Measurements from ENCODE around the gene GORASP1. TPM values are rescaled to one million over a fixed set of nuclear protein-coding genes. Genes with fewer than 3 reads are reported as not detected.
A peak's percentile ranks its signal among the peaks of the same experiment; 100 is the strongest.

Gene GORASP1
- total RNA-seq, 6 experiments from 2014 or later = 27.8 to 35.5 (median 33.1) TPM

DNA sequence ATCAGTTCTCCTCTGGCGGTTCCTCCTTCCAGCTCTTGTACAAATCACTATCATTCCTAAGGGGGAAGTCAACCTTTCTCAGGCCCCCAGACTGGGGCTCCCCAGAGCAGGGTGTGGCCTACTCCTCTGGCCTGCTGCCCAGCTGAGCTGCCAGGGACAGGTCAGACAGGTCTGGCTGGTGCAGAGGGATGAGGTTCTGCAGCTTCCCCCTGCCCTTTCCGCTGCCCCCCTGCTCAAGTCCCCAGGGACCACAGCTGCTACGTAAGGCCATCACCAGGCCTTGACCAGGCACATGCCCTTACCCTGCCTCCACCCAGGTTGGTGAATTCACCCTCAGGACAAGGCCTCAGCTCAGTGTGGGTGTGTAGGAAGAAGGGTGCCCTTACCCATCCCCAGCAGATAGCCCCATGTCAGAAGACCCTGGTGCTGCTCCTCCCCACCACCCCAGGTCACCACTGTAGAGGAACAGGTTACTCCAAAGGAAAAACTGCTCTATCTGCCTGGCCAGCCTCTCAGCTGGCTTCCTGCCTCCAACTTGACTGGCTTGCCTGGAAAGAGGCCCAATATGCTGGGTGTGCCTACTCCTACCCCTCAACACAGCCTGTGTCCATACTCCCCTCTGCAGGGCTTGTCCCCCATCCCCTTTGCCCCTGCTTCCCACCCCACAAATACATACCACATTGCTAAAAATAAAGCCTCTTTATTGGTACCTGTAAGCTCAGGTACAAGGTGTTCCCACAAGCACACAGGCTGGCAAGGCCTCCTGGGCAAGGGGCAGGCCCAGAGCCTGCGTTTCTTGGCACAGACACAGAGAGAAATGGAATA, 34.0 kb upstream of the GORASP1 start:
- ATAC-seq (peak; percentile 9 to 35 (median 19)), DNase-seq (peak; percentile 66 to 76 (median 66))
- H3K4me1 ChIP-seq = peaks cover 0 to 30% (median 14%) of the 10 kb centered on the region in 4 donors
- peaks cover 26 to 47% (median 36%) of the 10 kb centered on the region in 4 donors for H3K36me3 ChIP-seq
- peak overlapping the region in 1 of 3 donors; percentile 18 for H3K27ac ChIP-seq
- intact Hi-C loops (cut with DNase I) = no loop called here
- H3K9me3 ChIP-seq = no peaks in the 10 kb centered on the region
- H3K27me3 ChIP-seq = no peaks in the 10 kb centered on the region
- TF ChIP-seq, protein P1, sequence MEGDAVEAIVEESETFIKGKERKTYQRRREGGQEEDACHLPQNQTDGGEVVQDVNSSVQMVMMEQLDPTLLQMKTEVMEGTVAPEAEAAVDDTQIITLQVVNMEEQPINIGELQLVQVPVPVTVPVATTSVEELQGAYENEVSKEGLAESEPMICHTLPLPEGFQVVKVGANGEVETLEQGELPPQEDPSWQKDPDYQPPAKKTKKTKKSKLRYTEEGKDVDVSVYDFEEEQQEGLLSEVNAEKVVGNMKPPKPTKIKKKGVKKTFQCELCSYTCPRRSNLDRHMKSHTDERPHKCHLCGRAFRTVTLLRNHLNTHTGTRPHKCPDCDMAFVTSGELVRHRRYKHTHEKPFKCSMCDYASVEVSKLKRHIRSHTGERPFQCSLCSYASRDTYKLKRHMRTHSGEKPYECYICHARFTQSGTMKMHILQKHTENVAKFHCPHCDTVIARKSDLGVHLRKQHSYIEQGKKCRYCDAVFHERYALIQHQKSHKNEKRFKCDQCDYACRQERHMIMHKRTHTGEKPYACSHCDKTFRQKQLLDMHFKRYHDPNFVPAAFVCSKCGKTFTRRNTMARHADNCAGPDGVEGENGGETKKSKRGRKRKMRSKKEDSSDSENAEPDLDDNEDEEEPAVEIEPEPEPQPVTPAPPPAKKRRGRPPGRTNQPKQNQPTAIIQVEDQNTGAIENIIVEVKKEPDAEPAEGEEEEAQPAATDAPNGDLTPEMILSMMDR (IDR thresholded peaks at IDR 0.05) = no peak
- peak; percentile 43 for TF ChIP-seq POLR2A (IDR thresholded peaks at IDR 0.05)
- H3K4me3 ChIP-seq = no peak overlapping the region
- WGBS (ENCODE audit: insufficient coverage, low coverage, low lambda C conversion rate, missing lambda C conversion rate) = 33% methylated on average over 1 of the region's 4 CpGs

DNA sequence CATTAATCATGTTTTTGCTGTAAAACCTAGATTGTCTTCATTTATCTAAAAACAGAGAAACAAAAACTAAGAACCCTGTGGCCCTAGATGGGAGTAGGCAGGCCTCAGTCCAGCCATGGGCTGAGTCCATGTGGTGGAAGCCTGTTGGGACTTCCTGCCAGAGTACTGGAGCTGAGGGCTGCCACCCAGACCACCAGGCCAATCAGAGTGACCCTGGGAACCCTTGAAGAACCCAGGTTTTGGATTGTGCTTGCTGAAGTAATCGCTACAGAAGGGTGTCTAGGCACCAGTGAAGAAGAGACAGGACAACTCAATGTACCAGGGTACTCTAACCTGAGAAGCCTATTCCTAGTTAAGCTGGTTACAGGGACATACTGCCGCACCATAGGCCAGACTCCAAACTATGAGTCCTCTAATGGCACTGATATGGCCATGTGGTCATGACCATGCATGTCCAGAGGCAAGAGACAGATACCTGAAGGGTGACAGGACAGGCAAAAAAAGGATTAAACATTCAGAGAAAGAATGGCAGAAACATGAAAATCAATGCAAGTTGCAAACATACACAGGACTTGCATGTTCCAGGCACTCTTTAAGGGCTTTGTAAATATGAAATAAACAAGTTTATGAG, 33.0 kb upstream of the GORASP1 start:
- Histone ChIP-seq H3K27me3 (no peaks in the 10 kb centered on the region), H3K4me1 (peaks cover 0 to 24% (median 9%) of the 10 kb centered on the region in 4 donors), H3K27ac (peak overlapping the region in 1 of 3 donors; percentile 18), H3K4me3 (no peak overlapping the region), H3K9me3 (no peaks in the 10 kb centered on the region), H3K36me3 (peaks cover 26 to 38% (median 30%) of the 10 kb centered on the region in 4 donors)
- peak in 1 of 3 donors; percentile 25 for DNase-seq
- intact Hi-C loops (cut with DNase I) = no loop called here
- 95% methylated on average over 2 of the region's 2 CpGs for WGBS (ENCODE audit: insufficient coverage, low coverage, low lambda C conversion rate, missing lambda C conversion rate)
- TF ChIP-seq POLR2A (IDR thresholded peaks at IDR 0.05) = no peak
- TF ChIP-seq, protein P1 (IDR thresholded peaks at IDR 0.05) = no peak
- no peak for ATAC-seq

DNA sequence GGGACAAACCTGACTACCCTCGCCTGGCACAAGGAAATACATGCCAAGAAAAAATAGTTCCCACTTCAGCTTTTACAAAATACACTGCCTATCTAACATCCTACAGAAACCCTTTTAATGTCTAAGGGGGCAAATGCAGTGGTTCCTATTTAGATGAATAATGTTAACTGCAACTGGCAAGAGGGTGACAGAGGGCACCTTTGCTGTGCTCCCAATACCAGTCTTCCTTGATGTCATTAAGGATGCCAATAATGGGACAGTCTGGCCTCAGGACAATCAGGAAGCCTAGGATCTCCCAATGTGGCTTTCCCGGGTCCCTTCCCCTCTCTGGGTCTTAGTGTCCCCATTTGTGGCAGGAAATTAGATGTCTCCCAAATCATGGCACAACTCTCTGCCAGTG, 32.0 kb upstream of the GORASP1 start:
- Histone ChIP-seq H3K27ac (no peak overlapping the region), H3K36me3 (peaks cover 19 to 28% (median 21%) of the 10 kb centered on the region in 4 donors), H3K4me1 (peaks cover 0 to 24% (median 9%) of the 10 kb centered on the region in 4 donors), H3K27me3 (no peaks in the 10 kb centered on the region), H3K9me3 (no peaks in the 10 kb centered on the region), H3K4me3 (no peak overlapping the region)
- intact Hi-C loops (cut with DNase I) = no loop called here
- no peak for ATAC-seq
- no peak for DNase-seq
- 71% methylated on average over 1 of the region's 2 CpGs for WGBS (ENCODE audit: insufficient coverage, low coverage, low lambda C conversion rate, missing lambda C conversion rate)
- TF ChIP-seq POLR2A (IDR thresholded peaks at IDR 0.05) = no peak
- TF ChIP-seq, protein P1 (IDR thresholded peaks at IDR 0.05) = no peak

DNA sequence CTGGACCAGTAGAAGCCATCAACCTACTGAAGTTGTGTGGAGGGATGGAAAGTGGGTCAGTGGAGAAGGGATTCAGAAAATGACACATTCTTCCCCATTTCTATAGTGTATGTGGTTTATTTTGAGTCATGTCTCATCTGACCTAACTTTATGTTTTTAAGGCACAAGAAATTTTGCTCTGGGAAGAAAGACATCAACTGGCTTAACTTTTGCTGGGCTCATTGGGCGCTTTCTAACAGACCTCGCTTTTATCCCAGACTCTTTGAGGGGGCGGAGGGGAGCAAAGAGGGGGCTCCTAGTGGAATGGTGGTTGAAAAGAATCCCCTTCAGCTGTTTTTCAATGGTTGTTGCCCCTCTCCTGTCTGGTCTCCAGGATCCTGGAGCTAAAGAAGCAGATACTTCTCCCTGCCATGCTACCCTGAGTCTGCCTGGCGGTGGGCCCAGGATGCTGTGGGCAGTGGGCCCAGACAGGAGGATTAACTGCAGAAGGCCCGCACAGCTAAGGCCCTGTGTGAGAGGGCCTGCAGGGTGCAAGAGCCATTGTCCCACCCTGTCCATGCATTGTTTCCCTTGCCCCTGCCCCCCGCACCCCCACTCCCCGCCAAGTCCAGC, 31.5 kb upstream of the GORASP1 start:
- no peak for ATAC-seq
- no peaks in the 10 kb centered on the region for H3K9me3 ChIP-seq
- TF ChIP-seq, protein P1 (IDR thresholded peaks at IDR 0.05) = no peak
- TF ChIP-seq POLR2A (IDR thresholded peaks at IDR 0.05) = no peak
- no peak overlapping the region for H3K27ac ChIP-seq
- DNase-seq = no peak
- peaks cover 14 to 23% (median 17%) of the 10 kb centered on the region in 4 donors for H3K36me3 ChIP-seq
- no peaks in the 10 kb centered on the region for H3K27me3 ChIP-seq
- 100% methylated on average over 2 of the region's 7 CpGs for WGBS (ENCODE audit: insufficient coverage, low coverage, low lambda C conversion rate, missing lambda C conversion rate)
- no peak overlapping the region for H3K4me3 ChIP-seq
- intact Hi-C loops (cut with DNase I) = no loop called here
- H3K4me1 ChIP-seq = peaks cover 0 to 24% (median 9%) of the 10 kb centered on the region in 4 donors
